ENCODE measurements around the gene RNF148.
"Not testable (repeated sequence)": the region's sequence is repeated elsewhere in the genome, so short reads cannot be mapped to it uniquely, and the experiment has no call there.

RNF148 gene

DNA sequence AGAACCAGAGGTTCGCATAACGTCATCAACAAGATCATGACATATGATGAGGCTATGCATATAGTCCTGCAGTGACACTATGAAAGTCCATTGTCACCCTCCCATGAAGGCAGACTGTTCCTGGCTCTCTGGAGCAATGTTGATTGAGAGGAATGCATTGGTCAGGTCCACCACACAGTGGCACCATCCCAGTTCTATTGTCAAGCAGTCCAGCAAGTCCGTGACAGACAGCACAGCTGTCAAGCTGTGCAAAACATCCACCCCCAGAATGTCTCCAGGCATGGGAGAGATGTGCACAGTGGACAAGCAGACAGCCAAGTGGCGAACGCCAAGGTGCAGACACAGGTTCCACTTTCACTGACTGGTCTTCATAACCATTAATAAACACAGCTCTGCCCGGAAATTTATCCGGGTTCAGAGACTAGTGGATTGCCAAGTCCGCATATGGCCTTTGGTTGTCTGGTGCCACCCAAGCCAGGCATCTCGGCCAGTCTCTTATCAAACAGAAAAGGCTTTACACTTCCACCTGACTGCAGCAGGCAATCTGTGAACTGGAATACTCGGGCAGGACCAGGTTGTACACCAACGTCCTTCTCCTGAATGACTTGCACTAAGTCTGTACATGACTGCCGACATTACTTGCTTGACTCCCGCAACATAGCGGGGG, 11.0 kb downstream of the RNF148 start:
- no peak for DNase-seq (ENCODE audit: low read depth in 4 of 4, low spot score in 1 of 4)

DNA sequence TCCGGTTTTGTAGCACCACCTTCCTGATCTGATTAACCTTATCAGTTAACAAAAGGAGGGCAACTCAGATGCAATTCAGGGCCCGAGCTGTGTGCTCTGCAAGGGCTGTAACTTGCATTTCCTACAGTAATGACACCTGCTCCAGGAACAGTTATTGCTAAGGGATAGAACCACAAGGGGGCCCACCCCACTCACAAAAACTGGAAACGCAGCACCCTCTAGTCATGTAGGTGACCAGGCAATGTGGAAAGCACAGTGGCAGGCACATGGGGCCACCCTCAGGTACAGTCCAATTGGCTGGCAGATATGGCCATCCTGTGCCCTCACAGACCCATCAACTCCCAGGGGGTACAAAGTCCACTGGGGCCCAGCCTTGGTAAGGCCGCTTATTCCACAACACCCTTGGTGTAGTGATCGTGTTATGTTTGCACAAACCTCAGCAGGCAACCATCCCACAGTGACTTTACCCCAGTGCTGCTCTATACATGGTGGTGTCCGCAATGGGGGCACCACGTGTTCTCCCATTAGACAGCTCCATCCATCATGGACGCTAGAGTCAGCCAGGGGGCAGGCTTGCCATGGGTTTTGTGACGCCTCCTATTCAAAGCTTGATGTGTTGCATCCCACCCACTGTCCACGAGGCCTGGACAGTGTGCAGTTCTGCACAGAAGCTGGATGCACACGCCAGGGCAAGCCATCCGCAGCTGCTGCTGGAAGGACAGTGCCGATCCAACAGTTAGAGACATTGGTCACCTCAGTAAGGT, 13.2 kb downstream of the RNF148 start:
- DNase-seq (ENCODE audit: low read depth in 4 of 4, low spot score in 1 of 4), result no peak

DNA sequence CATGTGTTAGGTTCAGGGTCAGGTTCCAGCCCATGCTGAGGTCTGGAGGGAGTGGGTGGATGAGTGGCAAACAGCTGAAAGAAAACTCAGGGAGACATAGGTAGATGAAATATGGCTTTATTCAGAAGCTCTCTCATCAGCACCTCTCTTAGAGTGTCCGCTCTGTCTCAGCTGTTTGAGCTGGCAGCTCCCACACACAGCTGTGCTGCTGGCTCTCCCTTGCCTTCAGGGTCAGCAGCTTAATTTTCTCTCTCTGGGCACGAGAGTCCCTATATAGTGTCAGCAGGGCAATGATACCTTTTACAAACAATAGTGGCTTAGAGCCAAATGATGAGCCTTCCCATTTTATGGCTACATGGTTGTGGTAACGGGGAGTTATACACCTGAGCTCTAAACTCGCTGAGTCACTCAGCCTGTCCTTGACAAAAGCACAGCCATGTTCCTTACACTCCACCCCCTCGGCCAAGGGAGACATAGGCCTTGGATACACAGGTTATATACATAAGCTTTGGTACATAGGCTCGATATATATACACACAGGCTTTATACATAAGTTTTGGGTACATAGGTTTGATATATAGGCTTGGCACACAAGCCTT, 14.2 kb downstream of the RNF148 start:
- DNase-seq (ENCODE audit: low read depth in 4 of 4, low spot score in 1 of 4), result no peak

DNA sequence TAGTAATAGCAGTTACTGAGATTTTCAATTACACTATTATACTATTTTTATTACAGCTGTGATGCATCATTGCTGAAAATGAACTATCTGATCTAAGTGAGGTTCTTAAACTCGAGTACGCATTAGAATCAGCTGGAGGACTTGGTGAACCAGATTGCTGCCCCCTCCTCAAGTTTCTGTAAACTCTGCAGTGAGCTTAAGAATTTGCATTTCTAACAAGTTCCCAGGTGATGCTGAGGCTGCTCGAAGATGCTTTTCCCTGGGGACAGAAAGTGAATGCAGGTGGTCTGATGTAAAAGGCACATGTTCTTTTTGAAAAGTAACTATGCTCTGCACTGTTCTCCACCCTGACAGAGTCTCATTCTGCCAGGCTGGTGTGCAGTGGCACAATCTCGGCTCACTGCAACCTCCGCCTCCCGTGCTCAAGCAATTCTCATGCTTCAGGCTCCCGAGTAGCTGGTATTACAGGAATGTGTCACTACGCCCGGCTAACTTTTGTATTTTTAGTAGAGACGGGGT, 16.3 kb downstream of the RNF148 start:
- no peak for DNase-seq (ENCODE audit: low read depth in 4 of 4, low spot score in 1 of 4)

DNA sequence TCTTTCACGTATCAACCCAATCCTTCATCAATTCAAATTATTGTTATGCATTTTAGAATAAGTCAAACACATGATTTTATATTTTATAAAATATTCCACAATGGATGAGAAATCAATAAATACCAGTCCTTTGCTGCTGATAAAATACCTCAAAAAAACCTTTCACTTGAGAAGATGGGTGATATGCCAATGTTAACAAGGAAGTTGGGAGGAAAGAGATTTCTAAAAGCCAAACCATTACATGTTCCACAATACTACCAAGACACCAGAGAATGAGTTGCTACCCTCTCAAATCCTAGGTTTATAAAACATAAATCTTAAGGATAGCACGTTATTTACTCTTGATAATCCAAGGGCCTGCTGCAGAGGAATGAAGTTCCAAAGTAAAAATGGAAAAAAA, 18.2 kb downstream of the RNF148 start:
- no peak for DNase-seq (ENCODE audit: low read depth in 4 of 4, low spot score in 1 of 4)

DNA sequence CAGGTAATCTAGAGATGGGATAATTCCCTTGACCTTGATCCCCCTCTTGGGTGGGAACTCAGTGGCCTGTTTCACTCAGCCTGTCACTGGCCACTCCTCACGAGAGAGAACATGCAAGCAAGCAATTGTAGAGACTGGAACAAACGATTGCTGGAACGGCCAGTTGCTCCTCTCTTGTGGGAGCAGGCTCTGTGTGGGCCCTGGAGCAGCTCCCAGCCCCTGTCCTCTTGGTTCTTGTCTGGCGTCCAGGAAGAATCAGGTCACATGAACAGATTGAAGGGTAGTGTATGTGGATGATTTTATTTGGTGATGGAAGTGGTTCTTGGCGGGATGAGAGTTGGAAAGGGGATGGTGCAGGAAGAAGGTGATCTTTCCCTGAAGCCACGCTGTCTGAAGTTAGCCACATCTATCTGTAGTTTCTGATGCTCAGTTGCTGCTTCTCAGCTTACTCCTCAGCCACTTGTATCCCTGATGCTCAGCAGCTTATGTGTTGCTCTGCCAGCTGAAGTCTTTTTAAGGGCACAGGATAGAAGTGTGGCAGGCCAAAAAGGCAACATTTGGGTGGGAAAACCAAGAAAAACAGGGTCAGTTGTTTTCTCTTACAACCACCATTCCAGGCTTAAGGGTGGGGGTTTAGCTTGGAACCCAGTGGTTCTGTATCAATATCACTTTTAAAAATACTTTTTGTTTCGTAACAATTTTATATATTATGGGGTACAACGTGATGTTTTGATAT, 19.7 kb downstream of the RNF148 start:
- DNase-seq (ENCODE audit: low read depth in 4 of 4, low spot score in 1 of 4), result no peak

DNA sequence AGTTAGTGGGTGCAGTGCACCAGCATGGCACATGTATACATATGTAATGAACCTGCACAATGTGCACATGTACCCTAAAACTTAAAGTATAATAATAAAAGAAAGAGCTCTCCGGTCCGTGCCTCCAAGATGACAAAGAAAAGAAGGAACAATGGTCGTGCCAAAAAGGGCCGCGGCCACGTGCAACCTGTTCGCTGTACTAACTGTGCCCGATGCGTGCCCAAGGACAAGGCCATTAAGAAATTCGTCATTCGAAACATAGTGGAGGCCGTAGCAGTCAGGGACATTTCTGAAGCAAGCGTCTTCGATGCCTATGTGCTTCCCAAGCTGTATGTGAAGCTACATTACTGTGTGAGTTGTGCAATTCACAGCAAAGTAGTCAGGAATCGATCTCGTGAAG, 21.5 kb downstream of the RNF148 start:
- DNase-seq (ENCODE audit: low read depth in 4 of 4, low spot score in 1 of 4), result not testable (repeated sequence)

DNA sequence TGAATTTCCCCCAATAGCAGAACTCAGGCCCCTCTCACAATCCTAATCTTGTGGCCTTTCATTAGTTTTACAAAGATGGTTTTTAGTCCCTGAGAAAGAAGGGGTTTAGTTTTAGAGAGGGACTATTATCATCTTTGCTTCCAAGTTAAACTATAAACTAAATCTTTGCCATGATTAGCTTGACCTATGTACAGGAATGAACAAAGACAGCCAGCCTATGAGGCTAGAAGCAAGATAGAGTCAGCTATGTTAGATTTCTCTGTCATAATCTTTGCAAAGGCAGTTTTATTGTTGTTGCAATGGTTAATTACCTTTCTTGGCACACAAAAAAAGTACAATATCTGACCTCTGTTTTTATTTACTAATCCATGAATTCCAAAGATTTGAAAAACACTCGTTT, 22.9 kb downstream of the RNF148 start:
- no peak for DNase-seq (ENCODE audit: low read depth in 4 of 4, low spot score in 1 of 4)

DNA sequence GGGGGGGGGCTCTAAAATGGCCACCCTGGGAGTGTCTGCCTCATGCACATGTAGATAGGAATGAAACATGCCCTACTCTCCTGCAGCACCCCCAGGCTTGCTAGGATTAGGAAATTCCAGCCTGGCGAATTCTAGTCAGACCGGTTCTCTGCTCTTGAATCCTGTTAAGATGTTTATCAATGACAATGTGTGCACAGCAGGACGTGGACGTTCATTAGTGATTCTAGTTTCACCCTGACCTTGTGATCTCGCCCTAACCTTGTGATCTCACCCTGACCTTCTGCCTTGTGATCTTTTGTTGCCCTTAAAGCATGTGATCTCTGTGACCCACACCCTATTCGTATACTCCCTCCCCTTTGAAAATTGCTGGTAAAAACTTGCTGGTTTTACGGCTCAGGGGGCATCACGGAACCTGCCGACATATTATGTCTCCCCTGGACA, 23.4 kb downstream of the RNF148 start:
- DNase-seq (ENCODE audit: low read depth in 4 of 4, low spot score in 1 of 4), result not testable (repeated sequence)

DNA sequence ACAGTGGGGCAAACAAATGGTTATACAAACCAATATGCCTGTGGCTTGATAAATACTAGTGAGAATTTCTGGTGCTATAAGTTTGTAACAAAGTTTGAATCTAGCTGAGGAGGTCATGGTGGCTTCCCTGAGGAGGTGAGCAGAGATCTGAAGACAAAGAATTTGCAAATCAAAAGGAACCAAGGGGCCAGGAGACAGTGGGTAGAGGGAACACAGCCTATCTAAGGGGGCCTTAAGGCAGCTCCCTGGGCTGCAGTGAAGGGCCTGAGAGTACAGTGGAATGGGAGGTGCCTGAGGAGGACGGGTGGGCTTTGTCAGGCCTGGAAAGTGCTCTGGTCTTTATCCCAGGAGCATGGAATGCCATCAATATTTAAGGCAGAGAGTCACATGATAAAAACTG, 25.6 kb downstream of the RNF148 start:
- DNase-seq (ENCODE audit: low read depth in 4 of 4, low spot score in 1 of 4), result no peak

DNA sequence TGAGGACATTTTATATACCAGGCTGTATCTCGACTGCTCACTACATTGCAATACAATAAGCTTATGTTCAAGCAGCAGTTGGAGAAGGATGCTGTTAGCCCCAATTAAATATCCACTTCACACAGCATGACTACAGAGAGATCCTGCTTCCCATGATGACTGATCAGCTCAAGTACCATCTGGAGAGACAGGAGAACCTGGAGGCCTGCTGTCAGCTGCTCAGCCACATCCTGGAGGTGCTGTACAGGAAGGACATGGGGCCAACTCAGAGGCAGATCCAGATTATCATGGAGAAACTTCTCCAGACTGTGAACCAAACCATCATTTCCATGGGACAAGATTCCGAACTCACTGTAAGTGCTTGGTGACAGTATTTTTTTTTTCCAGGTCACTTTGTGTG, 26.3 kb downstream of the RNF148 start:
- DNase-seq (ENCODE audit: low read depth in 4 of 4, low spot score in 1 of 4), result no peak

DNA sequence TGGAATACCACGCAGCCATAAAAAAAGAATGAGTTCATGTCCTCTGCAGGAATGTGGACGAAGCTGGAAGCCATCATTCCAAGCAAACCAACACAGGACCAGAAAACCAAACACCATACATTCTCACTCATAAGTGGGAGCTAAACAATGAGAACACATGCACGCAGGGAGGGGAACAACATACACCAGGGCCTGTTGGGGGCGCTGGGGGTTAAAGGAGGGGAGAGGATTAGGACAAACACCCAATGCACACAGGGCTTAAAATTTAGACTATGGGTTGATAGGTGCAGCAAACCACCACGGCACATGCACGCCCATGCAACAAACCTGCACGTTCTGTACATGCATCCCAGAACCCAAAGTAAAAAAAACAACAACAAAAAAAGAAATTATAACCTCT, 27.1 kb downstream of the RNF148 start:
- DNase-seq (ENCODE audit: low read depth in 4 of 4, low spot score in 1 of 4), result no peak

DNA sequence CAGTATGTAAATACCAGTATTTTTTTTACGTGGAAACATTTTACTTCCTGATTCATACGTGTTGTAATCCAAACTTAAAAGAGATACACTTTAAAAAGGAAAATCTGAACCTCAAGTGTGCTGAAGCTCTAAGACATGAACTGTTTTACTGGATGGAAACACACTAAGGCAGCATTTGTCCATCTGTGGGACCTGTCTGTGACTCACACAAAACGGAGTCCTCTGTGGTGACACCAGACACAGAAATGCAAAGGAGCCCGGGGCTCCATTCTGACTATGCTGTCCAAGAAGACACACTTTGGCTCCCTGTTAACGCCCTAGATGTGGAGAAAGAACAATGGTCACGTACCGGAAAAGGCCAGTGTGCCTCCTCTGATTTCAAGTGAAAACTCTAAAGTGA, 27.7 kb downstream of the RNF148 start:
- no peak for DNase-seq (ENCODE audit: low read depth in 4 of 4, low spot score in 1 of 4)

DNA sequence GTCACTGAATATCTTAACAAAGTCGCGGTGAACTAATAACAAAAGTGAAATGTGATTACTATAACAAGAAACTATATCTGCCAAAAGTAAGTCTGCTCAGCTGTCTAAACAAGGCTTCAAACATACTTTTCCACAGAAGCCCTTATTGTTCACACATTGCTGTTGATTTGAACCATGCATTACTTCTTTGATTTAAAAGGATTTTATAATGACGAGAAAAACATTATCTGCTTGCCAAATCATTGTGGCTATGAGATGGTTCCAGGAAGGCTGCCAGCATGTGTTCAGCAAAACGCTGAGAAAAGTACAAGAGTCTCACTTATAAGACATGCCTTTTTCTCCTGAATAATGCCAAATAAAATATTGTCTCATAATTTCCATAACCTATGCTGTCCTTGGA, 28.2 kb downstream of the RNF148 start:
- no peak for DNase-seq (ENCODE audit: low read depth in 4 of 4, low spot score in 1 of 4)

DNA sequence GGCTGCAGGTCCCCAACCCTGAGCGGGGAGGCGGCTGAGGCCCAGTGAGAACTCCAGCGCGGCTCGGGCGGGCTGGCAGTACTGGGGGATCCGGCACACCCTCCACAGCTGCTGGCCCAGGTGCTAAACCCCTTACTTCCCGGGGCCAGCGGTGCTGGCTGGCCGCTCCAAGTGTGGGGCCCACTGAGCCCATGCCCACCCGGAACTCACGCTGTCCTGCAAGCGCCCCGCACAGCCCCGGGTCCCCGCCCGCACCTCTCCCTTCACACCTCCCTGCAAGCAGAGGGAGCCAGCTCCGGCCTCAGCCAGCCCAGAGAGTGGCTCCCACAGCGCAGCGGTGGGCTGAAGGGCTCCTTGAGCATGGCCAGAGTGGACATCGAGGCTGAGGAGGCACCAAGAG, 28.8 kb downstream of the RNF148 start:
- no peak for DNase-seq (ENCODE audit: low read depth in 4 of 4, low spot score in 1 of 4)

DNA sequence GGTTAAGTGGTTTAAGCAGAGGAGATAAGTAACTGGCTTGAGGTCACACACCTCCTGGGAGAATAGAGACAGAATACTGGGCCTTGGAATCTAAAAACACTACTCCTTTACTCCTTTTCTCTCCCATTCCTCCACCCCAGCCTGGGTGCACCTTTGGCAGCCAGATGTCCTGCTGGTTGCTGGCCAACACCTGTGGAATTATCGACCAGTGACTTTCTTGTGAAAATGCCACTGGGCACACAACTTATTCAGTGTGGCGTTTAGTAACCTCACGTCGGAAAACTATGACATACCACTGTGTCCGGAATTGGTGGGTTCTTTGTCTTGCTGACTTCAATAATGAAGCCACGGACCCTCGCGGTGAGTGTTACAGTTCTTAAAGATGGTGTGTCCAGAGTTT, 30.2 kb downstream of the RNF148 start:
- DNase-seq (ENCODE audit: low read depth in 4 of 4, low spot score in 1 of 4), result no peak

DNA sequence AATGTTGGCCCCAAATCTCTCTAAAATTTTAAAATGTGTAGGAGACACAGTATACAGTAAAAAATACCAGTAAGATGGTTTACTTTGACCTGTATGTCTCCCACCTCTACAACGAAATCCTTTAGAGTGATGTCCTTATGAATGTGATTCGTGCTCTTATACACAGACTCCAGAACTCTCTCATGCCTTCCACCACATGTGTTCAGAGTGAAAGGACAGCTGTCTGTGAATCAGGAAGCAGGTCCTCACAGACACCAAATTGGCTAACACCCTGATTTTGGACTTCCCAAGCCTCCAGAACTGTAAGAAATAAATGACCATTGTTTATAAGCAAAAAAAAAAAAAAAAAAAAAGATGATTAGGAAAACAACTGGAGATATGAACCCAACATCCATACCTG, 39.0 kb downstream of the RNF148 start:
- no peak for DNase-seq (ENCODE audit: low read depth in 4 of 4, low spot score in 1 of 4)

DNA sequence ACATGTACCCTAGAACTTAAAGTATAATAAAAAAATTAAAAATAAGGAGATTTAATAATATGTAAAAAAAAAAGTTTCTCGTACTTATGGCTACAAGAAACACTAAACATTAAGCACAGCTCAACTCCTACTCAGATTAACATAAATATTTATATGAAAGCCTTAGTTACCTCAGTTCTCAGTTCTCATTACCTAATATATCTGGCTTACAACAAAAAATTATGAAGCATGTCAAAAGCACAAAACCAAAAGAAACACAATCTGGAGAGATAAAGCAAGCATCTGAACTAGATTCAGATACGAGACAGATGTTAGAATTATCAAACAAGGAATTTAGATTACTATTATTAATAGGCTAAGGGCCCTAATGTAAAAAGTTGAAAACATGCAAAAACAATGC, 43.9 kb downstream of the RNF148 start:
- DNase-seq (ENCODE audit: low read depth in 4 of 4, low spot score in 1 of 4), result no peak

DNA sequence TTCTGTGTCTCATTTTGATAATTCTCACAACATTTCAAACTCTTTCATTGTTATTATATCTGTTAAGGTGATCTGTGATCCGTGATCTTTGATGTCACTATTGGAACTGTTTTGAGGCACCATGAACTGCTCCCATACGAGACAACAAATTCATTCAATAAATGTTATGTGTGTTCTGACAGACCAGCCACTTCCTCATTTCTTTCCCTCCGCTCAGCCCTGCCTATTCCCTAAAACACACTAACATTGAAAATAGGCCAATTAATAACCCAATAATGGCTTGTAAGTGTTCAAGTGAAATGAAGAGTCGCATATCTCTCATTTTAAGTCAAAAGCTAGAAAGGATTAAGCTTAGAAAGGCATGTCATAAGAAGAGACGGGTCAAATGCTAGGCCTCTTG, 49.0 kb downstream of the RNF148 start:
- DNase-seq (ENCODE audit: low read depth in 4 of 4, low spot score in 1 of 4), result no peak

DNA sequence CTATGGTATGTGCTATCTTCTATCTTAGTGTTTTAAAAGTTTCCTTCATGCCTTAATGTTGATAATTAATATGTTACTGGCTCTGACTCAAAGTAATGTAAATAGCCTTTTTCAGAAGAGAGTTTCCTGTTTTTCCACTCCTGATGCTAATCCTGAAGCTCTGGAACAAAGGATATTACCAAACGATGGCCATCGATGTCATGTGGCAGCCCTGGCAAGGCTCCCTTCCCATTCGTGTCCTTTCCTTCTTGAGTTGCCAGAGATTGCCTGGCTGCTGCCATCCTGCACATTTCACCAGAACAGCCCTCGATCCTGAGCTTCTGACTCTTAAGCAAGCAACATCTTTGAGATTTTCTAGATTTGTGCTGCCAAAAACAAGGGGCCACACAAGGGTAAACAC, 49.8 kb downstream of the RNF148 start:
- no peak for DNase-seq (ENCODE audit: low read depth in 4 of 4, low spot score in 1 of 4)
